A673 (cell line): ENCODE data around the gene THSD7B. TPM values are rescaled to one million over a fixed set of nuclear protein-coding genes. Genes with fewer than 3 reads are reported as not detected.
"Not testable (repeated sequence)": the region's sequence is repeated elsewhere in the genome, so short reads cannot be mapped to it uniquely, and the experiment has no call there.

ENCODE experiments used
- BruUV-seq: library from RNA; stranded (reverse); fragments of 400-500 nt; replicated peaks from 2 replicates; lab custom pipeline; 2021; lab: Mats Ljungman, UMichigan
- CTCF ChIA-PET: fragments of 300-600 bp; sonication (Branson Sonifier 250); formaldehyde crosslinking; loops from one replicate; lab custom pipeline; 2022; ENCODE audit warnings: antibody characterized with exemption; lab: Charles Lee
- POLR2A ChIA-PET: fragments of 300-600 bp; sonication (Branson Sonifier 250); formaldehyde crosslinking; loops from one replicate; lab custom pipeline; 2022; ENCODE audit warnings: antibody characterized with exemption; ENCODE audit not compliant: low non-redundant PET; lab: Charles Lee
- DNase-seq: peaks from one replicate; pipeline ENCODE4 v3.0.0-alpha.2; 2015; ENCODE audit warnings: low spot score
- H3K27ac ChIP-seq: fragments of 200-600 bp; sonication (generic); 2 replicates; pipeline ENCODE4 v1.5.1; 2016; ENCODE audit warnings: mixed run types, low read depth, mild to moderate bottlenecking, mixed read lengths, antibody characterized with exemption, low read length; ENCODE audit not compliant: poor library complexity, severe bottlenecking
- H3K27me3 ChIP-seq: fragments of 200-600 bp; sonication (generic); replicated peaks from 2 replicates; pipeline ENCODE4 v1.6.1; 2017; ENCODE audit warnings: mixed run types, low read depth, mild to moderate bottlenecking, mixed read lengths, antibody characterized with exemption, low read length; ENCODE audit not compliant: insufficient read depth, poor library complexity
- H3K36me3 ChIP-seq: fragments of 200-600 bp; sonication (generic); 2 replicates; pipeline ENCODE4 v1.6.1; 2016; ENCODE audit warnings: mixed run types, mild to moderate bottlenecking, mixed read lengths, antibody characterized with exemption, low read length; ENCODE audit not compliant: insufficient read depth, poor library complexity, severe bottlenecking
- H3K4me1 ChIP-seq: fragments of 200-600 bp; sonication (generic); 2 replicates; pipeline ENCODE4 v1.6.1; 2017; ENCODE audit warnings: mixed run types, mild to moderate bottlenecking, mixed read lengths, antibody characterized with exemption, low read length; ENCODE audit not compliant: insufficient read depth, poor library complexity, severe bottlenecking
- H3K4me3 ChIP-seq: fragments of 200-600 bp; sonication (generic); 2 replicates; pipeline ENCODE4 v1.5.1; 2016; ENCODE audit warnings: low read depth, mixed run types, mild to moderate bottlenecking, mixed read lengths, low read length; ENCODE audit not compliant: poor library complexity, severe bottlenecking
- H3K9me3 ChIP-seq: fragments of 200-600 bp; sonication (generic); 2 replicates; pipeline ENCODE4 v1.6.1; 2016; ENCODE audit warnings: mixed run types, low read depth, mild to moderate bottlenecking, mixed read lengths, antibody characterized with exemption, low read length; ENCODE audit not compliant: poor library complexity, severe bottlenecking
- EZH2 ChIP-seq: fragments of 200-600 bp; sonication (generic); IDR thresholded peaks from 2 replicates; pipeline ENCODE4 v1.6.1; 2017; ENCODE audit warnings: borderline replicate concordance, low read depth, mild to moderate bottlenecking, mixed read lengths, antibody characterized with exemption, low read length; ENCODE audit not compliant: poor library complexity, severe bottlenecking
- intact Hi-C: fragments of 100-400 bp; cut with micrococcal nuclease; formaldehyde crosslinking; loops from one replicate; pipeline ENCODE4 v1.10.0; 2022; ENCODE audit not compliant: unreplicated experiment
- total RNA-seq: library from RNA; stranded (reverse); gene quantifications from 2 replicates; pipeline ENCODE4 v1.2.3, GENCODE V29; 2021
- TF ChIP-seq, protein P1 (sequence below): fragments of 300-800, 200-600 bp; sonication (generic); conservative IDR thresholded peaks from 2 replicates; pipeline ENCODE4 v1.5.1; 2017; ENCODE audit warnings: low read depth, mild to moderate bottlenecking, antibody characterized with exemption, low read length, moderate library complexity, mixed read lengths

Gene THSD7B
- total RNA-seq, 1 experiment from 2014 or later = not detected

DNA sequence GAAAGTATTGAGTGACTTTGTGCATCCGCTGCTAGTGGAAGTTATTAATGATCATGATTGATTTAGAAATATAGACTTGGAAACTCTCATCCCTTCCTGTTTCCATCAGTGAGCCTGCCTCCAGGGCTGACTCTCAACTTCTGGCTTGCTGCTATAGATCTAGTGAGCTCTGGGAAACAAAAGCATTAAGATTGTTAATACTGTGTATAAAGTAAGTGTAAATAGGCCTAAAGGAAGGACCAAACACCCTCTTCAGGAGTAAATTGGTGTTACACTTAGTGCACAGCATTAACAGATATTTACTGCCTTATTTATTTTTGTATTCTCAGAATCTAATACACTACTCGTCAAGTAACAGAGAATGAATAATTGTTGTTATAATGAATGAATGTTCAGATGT lies 285.6 kb downstream of the THSD7B start:
- ChIA-PET CTCF (no interaction called here), POLR2A (no interaction called here)
- H3K27ac ChIP-seq = no peak overlapping the region
- no peak for TF ChIP-seq EZH2
- TF ChIP-seq, protein P1, sequence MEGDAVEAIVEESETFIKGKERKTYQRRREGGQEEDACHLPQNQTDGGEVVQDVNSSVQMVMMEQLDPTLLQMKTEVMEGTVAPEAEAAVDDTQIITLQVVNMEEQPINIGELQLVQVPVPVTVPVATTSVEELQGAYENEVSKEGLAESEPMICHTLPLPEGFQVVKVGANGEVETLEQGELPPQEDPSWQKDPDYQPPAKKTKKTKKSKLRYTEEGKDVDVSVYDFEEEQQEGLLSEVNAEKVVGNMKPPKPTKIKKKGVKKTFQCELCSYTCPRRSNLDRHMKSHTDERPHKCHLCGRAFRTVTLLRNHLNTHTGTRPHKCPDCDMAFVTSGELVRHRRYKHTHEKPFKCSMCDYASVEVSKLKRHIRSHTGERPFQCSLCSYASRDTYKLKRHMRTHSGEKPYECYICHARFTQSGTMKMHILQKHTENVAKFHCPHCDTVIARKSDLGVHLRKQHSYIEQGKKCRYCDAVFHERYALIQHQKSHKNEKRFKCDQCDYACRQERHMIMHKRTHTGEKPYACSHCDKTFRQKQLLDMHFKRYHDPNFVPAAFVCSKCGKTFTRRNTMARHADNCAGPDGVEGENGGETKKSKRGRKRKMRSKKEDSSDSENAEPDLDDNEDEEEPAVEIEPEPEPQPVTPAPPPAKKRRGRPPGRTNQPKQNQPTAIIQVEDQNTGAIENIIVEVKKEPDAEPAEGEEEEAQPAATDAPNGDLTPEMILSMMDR = 0 out of 2 replicates have a peak, but pooled peaks have one; percentile 13
- intact Hi-C loops = loop anchor here (10.0 kb wide), 1 partner anchor 176 kb away; no protein-coding TSS in a partner anchor
- no peak for DNase-seq
- H3K36me3 ChIP-seq = no peaks in the 10 kb centered on the region
- BruUV-seq = no TSS peak
- no peaks in the 10 kb centered on the region for H3K4me1 ChIP-seq
- no peaks in the 10 kb centered on the region for H3K9me3 ChIP-seq
- no peak overlapping the region for H3K4me3 ChIP-seq
- H3K27me3 ChIP-seq = no peaks in the 10 kb centered on the region

GRCh38 chr2:137051778-137052398 lies 286.5 kb downstream of the THSD7B start:
- no TSS peak for BruUV-seq
- Histone ChIP-seq H3K9me3 (no peaks in the 10 kb centered on the region), H3K4me1 (no peaks in the 10 kb centered on the region), H3K36me3 (no peaks in the 10 kb centered on the region), H3K27me3 (no peaks in the 10 kb centered on the region), H3K27ac (no peak overlapping the region), H3K4me3 (no peak overlapping the region)
- TF ChIP-seq EZH2 = no peak
- TF ChIP-seq, protein P1 = no peak
- ChIA-PET POLR2A (no interaction called here), CTCF (no interaction called here)
- no peak for DNase-seq
- intact Hi-C loops = loop anchor here (10.0 kb wide), 1 partner anchor 177 kb away; no protein-coding TSS in a partner anchor

DNA sequence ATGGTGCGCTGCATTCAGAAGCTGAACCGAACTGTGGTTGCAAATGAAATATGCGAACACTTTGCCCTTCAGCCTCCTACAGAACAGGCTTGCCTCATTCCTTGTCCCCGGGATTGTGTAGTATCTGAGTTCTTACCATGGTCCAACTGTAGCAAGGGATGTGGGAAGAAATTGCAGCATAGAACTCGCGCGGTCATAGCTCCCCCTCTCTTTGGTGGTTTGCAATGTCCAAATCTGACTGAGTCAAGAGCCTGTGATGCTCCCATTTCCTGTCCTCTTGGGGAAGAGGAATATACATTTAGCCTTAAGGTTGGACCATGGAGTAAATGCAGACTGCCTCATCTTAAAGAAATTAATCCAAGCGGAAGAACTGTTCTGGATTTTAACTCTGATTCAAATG lies 291.4 kb downstream of the THSD7B start:
- Histone ChIP-seq H3K36me3 (no peaks in the 10 kb centered on the region), H3K27me3 (no peaks in the 10 kb centered on the region), H3K9me3 (no peaks in the 10 kb centered on the region), H3K4me1 (no peaks in the 10 kb centered on the region), H3K27ac (no peak overlapping the region), H3K4me3 (no peak overlapping the region)
- DNase-seq = no peak
- BruUV-seq = no TSS peak
- TF ChIP-seq, protein P1 = no peak
- TF ChIP-seq EZH2 = no peak
- ChIA-PET POLR2A (no interaction called here), CTCF (no interaction called here)
- intact Hi-C loops = loop anchor here (10.0 kb wide), 1 partner anchor 182 kb away; no protein-coding TSS in a partner anchor

GRCh38 chr2:137076111-137076765 lies 310.9 kb downstream of the THSD7B start:
- H3K27me3 ChIP-seq, BruUV-seq, CTCF ChIA-PET, H3K4me3 ChIP-seq, DNase-seq, POLR2A ChIA-PET, H3K36me3 ChIP-seq, H3K9me3 ChIP-seq, H3K4me1 ChIP-seq, H3K27ac ChIP-seq, intact Hi-C loops: not testable (repeated sequence)
